Stimulated activated CD8-positive, alpha-beta memory T cell treated with anti-CD3 and anti-CD28 coated beads, Interleukin-4, amount 100 ng/mL, for 24 hours (primary cell): ENCODE measurements around the gene SPDYE4.

Experiments
- DNase-seq: peaks from one replicate; pipeline ENCODE4 v3.0.0-alpha.2; 2020; ENCODE audit warnings: low read depth

The SPDYE4 gene

DNA sequence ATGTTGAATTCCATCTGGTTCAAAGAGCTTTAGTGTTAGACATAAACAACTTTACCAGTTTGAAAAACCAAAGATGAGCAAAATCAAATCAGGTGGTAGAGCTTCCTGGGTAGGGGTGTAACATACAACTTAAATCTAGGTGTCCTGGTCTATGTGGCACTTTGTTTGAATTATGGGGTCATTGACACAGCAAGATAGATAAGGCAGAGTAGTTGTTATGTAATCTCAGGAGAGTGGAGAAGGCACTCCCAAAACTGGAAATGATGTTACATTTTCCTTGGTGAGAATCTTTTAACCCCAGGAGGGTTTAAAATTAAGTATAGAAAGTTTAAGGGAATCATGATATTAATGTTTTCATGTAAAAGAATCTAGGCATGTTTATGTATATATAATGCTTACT lies 45.6 kb downstream of the SPDYE4 start:
- no peak for DNase-seq

DNA sequence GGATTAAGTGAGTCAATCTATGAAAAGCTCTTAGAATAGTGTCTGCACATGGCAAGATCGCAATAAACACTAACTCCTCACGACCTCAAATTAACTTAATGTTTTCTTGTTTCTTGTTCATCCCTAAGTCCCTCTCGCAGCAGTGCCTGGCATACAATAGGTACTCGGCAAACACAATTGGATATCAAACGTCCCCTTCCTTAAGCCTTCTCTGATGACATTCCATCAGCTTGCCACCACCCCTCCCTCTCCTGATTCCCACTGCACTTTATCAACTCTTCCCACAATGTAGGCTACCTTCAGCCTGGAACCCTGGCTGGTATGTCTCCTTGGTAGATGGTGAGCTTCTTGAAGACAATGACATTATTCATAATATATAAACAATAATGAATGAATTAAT lies 47.1 kb downstream of the SPDYE4 start:
- DNase-seq: no peak

GRCh38 chr17:8710813-8711212 lies 47.5 kb downstream of the SPDYE4 start:
- no peak for DNase-seq

DNA sequence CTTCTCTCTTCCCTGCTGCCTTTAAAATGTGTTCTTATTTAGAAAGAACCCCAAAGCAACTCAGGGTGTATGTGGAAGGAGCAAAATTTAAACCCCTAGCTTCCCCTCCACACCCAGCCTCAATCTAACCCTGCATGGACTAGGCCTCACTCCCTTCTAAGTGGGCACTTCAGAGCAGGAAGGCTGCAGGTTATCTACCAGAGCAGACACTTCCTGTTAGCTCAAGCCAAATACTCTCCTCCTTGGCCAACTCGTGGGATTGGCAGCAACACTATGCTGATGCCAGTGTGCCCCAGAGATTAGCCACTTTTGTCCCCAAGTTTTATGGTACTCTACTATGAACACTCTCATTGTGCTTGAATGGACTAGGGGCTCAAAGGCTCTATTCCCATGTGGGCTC lies 49.3 kb downstream of the SPDYE4 start:
- DNase-seq: no peak

- DNase-seq: no peak
Observed at GRCh38 chr17:8708025-8708461, 50.3 kb downstream of the SPDYE4 start.

DNA sequence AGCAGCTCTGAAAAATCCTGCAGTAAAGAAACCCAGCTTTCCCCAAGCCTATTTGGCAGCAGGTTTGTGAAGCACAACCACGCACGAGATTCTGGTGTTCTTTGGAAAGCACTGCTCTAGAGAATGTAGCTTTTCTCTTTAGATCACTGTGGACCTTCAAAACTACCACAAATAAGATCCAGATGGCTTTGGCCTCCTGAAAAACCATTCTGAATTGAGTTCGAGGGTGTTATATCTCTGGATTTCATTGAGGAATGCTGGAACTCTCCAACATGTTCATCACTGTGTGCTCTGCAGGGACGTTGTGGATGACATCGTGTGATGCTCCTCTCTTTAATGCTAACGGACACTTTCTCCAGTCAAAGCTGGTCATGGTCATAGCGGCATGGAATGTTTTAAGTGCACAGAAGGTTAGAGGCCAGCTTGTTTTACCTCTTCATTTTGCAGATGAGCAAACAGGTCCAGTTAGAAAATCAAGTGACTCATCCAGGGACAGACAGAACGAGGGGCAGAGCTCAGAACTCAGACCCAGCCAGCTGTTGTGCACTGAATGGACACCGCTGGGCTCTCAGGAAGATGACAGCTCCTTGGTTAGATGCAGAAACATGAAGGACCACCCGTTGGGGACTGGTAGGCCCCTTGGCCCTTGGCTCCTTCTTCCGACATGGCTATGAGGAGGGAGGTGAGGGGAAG lies 50.9 kb downstream of the SPDYE4 start:
- DNase-seq: no peak

DNA sequence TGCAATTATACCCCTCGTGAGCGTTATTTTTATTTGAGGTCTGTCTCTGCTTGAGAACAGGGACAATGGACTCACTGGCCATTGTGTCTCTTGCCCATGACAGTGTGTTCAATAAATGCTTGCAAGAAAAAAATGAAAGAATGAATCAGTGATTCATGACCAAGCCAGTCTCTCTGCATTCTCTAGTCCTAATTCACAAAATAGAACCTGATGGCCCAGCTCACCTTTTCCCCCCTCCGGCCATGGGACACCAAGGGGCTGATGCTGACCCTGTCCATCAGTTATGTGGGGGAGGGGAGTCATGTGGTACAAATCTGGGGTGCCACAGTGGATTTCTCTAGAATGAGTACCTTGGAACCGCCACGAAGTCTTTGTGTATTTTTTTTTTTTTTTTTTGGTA lies 51.9 kb downstream of the SPDYE4 start:
- DNase-seq: no peak

- no peak for DNase-seq
Observed at GRCh38 chr17:8705427-8705826, 52.9 kb downstream of the SPDYE4 start.

GRCh38 chr17:8703001-8703400 lies 55.3 kb downstream of the SPDYE4 start:
- no peak for DNase-seq

GRCh38 chr17:8701754-8702153 lies 56.6 kb downstream of the SPDYE4 start:
- no peak for DNase-seq

DNA sequence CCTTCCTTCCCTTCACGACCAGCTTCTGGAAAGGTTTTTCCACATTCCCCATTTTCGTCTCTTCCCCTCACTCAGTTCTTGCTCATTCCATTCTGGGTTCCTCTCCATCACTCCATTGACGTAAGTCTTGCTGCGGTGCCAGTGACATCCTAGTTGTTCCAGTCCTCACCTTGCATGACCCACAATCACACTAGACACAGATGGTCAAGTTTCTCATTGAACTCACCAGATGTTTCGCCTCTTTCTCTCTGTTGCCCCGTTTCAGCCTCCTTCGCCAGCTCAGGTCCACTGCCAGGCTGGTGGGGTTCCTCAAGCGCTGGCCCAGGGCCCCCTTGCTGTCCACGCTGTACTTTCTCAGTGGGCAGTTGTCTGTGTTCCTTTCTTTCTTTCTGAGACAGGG lies 57.1 kb downstream of the SPDYE4 start:
- no peak for DNase-seq
